DND-41 (cell line): ENCODE results near the gene CDK16.

Experiments used
- EZH2 ChIP-seq: IDR thresholded peaks from 3 replicates; pipeline ENCODE4 v1.6.1; 2012; ENCODE audit warnings: borderline replicate concordance, low read depth, mild to moderate bottlenecking, moderate library complexity, low read length, inconsistent platforms; ENCODE audit not compliant: severe bottlenecking
- TF ChIP-seq, protein P1 (sequence below): IDR thresholded peaks from 2 replicates; pipeline ENCODE4 v1.5.1; 2012; ENCODE audit warnings: borderline replicate concordance, low read length, moderate library complexity, mild to moderate bottlenecking; ENCODE audit not compliant: poor library complexity, severe bottlenecking; ENCODE audit errors: extremely low read depth

DNA sequence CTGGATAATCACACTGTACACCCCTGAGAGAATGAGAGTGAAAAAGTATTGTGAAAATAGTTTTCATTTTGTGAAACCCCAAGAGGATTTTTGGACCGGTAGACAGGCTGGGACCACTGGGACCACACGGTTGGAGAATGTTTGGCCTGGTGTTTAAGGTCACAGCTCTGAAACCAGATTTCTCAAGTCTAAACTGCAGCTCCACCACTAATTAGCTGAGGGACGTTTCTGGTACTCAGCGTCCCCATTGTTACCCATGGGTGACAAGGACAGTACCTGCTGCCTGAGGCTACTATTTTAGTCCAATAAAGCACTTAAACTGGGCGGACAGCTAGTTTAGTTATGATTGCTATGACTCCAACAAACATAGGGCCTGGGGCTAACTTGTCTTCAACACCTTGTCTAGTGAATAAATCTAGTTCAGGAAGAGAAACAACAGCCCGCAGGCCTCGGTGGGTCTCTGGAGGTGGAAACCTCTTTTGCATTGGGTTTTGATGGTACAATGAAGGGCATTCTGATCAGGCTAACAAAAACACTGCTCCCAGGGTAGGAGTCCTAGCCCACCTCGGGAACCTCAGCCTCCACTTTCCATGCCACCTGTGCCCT, 13.8 kb downstream of the CDK16 start:
- TF ChIP-seq, protein P1, sequence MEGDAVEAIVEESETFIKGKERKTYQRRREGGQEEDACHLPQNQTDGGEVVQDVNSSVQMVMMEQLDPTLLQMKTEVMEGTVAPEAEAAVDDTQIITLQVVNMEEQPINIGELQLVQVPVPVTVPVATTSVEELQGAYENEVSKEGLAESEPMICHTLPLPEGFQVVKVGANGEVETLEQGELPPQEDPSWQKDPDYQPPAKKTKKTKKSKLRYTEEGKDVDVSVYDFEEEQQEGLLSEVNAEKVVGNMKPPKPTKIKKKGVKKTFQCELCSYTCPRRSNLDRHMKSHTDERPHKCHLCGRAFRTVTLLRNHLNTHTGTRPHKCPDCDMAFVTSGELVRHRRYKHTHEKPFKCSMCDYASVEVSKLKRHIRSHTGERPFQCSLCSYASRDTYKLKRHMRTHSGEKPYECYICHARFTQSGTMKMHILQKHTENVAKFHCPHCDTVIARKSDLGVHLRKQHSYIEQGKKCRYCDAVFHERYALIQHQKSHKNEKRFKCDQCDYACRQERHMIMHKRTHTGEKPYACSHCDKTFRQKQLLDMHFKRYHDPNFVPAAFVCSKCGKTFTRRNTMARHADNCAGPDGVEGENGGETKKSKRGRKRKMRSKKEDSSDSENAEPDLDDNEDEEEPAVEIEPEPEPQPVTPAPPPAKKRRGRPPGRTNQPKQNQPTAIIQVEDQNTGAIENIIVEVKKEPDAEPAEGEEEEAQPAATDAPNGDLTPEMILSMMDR: no peak
- no peak for TF ChIP-seq EZH2
